HCT116 (cell line): ENCODE results near the gene PRUNE1. TPM values are rescaled to one million over a fixed set of nuclear protein-coding genes. Genes with fewer than 3 reads are reported as not detected.

Source experiments
- ATAC-seq: fragments of 200-7000 bp; cut with Tn5 transposase; 2 replicates; pipeline ENCODE4 v1.9.1; 2020; ENCODE audit warnings: mild to moderate bottlenecking, moderate library complexity
- BruUV-seq: library from RNA; stranded (reverse); fragments of 400-500 nt; replicated peaks from 2 replicates; lab custom pipeline; 2021; lab: Mats Ljungman, UMichigan
- CTCF ChIA-PET: fragments of 300-600 bp; sonication (Branson Sonifier 250); formaldehyde crosslinking; loops from one replicate; lab custom pipeline; 2021; ENCODE audit warnings: antibody characterized with exemption; lab: Charles Lee
- POLR2A ChIA-PET: fragments of 300-600, 350-600 bp; sonication (Branson Sonifier 250); formaldehyde crosslinking; loops from one replicate; lab custom pipeline; 2021; ENCODE audit warnings: antibody characterized with exemption; lab: Charles Lee
- RAD21 ChIA-PET, 2 experiments: fragments of 300-600 bp; sonication (Branson Sonifier 250); formaldehyde crosslinking; loops; one replicate each; lab custom pipeline; 2023; ENCODE audit warnings: low total read pairs in 2 of 2; ENCODE audit not compliant: uncharacterized antibody in 2 of 2, unreplicated experiment in 2 of 2, low non-redundant PET in 1 of 2; lab: Charles Lee
- DNase-seq: peaks from one replicate; pipeline ENCODE4 v3.0.0-alpha.2; 2010; ENCODE audit warnings: low read depth, low spot score
- H2AFZ ChIP-seq: fragments of 200-600 bp; shearing (Covaris generic), sonication (generic); 2 replicates; pipeline ENCODE4 v1.6.1; 2017; ENCODE audit warnings: low read depth, mixed run types, mixed read lengths, antibody characterized with exemption, low read length; ENCODE audit not compliant: poor library complexity, severe bottlenecking
- H3K27ac ChIP-seq: 2 replicates; pipeline ENCODE4 v1.5.1; 2012; ENCODE audit warnings: low read depth, low read length
- H3K27me3 ChIP-seq: fragments of 200-600 bp; sonication (generic); 2 replicates; pipeline ENCODE4 v1.6.1; 2016; ENCODE audit warnings: mixed run types, low read length, mixed read lengths; ENCODE audit not compliant: insufficient read depth
- H3K36me3 ChIP-seq, 2 experiments: fragments of 200-500 bp in 1 of 2; fragments of 200-600 bp in 1 of 2; sonication (Bioruptor generic) in 1 of 2; sonication (generic) in 1 of 2; 2 replicates each; pipeline versions ENCODE4 v1.5.1 to v1.6.1; 2014 to 2016; ENCODE audit warnings: low read length in 2 of 2, inconsistent platforms in 1 of 2, mixed read lengths in 1 of 2, mixed run types in 1 of 2; ENCODE audit not compliant: insufficient read depth in 2 of 2, control insufficient read depth in 1 of 2
- H3K4me1 ChIP-seq, 2 experiments: fragments of 200-600 bp in 1 of 2; sonication (generic) in 1 of 2; 2 replicates each; pipeline versions ENCODE4 v1.5.1 to v1.6.1; 2012 to 2017; ENCODE audit warnings: low read length in 2 of 2, inconsistent platforms in 1 of 2, mild to moderate bottlenecking in 1 of 2, mixed read lengths in 1 of 2, mixed run types in 1 of 2, moderate library complexity in 1 of 2; ENCODE audit not compliant: insufficient read depth in 2 of 2, control insufficient read depth in 1 of 2
- H3K4me2 ChIP-seq: fragments of 200-600 bp; sonication (generic); 2 replicates; pipeline ENCODE4 v1.6.1; 2017; ENCODE audit warnings: mixed run types, low read length, mixed read lengths
- H3K4me3 ChIP-seq, 2 experiments: fragments of 200-600 bp in 1 of 2; sonication (generic) in 1 of 2; replicated peaks in 1 of 2; 2 replicates each; pipeline ENCODE4 v1.5.1; 2011 to 2016; ENCODE audit warnings: low read length in 2 of 2, control low read depth in 1 of 2, low read depth in 1 of 2, mild to moderate bottlenecking in 1 of 2, mixed read lengths in 1 of 2, mixed run types in 1 of 2
- H3K79me2 ChIP-seq: fragments of 200-600 bp; sonication (generic); 2 replicates; pipeline ENCODE4 v1.6.1; 2017; ENCODE audit warnings: mild to moderate bottlenecking, mixed run types, low read length, moderate library complexity, mixed read lengths; ENCODE audit not compliant: insufficient read depth
- H3K9ac ChIP-seq: fragments of 200-600 bp; sonication (generic); 2 replicates; pipeline ENCODE4 v1.6.1; 2016; ENCODE audit warnings: low read length, mixed read lengths
- H3K9me2 ChIP-seq: fragments of 200-600 bp; sonication (generic), shearing (Covaris generic); 2 replicates; pipeline ENCODE4 v1.6.1; 2017; ENCODE audit warnings: mixed run types, mild to moderate bottlenecking, moderate library complexity; ENCODE audit not compliant: insufficient read depth
- H3K9me3 ChIP-seq, 2 experiments: fragments of 200-500 bp in 1 of 2; fragments of 200-600 bp in 1 of 2; sonication (Bioruptor generic) in 1 of 2; sonication (generic) in 1 of 2; 2 replicates each; pipeline ENCODE4 v1.6.1; 2014 to 2017; ENCODE audit warnings: low read length in 2 of 2, mixed read lengths in 2 of 2, inconsistent platforms in 1 of 2, low read depth in 1 of 2, mild to moderate bottlenecking in 1 of 2, mixed run types in 1 of 2, moderate library complexity in 1 of 2; ENCODE audit not compliant: control insufficient read depth in 1 of 2, insufficient read depth in 1 of 2
- H4K20me1 ChIP-seq: fragments of 200-600 bp; sonication (generic), shearing (Covaris generic); 2 replicates; pipeline ENCODE4 v1.6.1; 2017; ENCODE audit warnings: mixed run types, mild to moderate bottlenecking, moderate library complexity; ENCODE audit not compliant: insufficient read depth
- ATF3 ChIP-seq: IDR thresholded peaks from 2 replicates; pipeline ENCODE4 v1.6.1; 2012
- CBX3 ChIP-seq: IDR thresholded peaks from 2 replicates; pipeline ENCODE4 v1.6.1; 2012; ENCODE audit warnings: low read depth
- CEBPB ChIP-seq: IDR thresholded peaks from 2 replicates; pipeline ENCODE4 v1.6.1; 2012; ENCODE audit warnings: low read depth
- EGR1 ChIP-seq: IDR thresholded peaks from 2 replicates; pipeline ENCODE4 v1.6.1; 2012; ENCODE audit warnings: low read depth
- ELF1 ChIP-seq: IDR thresholded peaks from 2 replicates; pipeline ENCODE4 v1.6.1; 2012; ENCODE audit warnings: low read depth, borderline replicate concordance
- EZH2 ChIP-seq: fragments of 200-600 bp; sonication (generic); IDR thresholded peaks from 2 replicates; pipeline ENCODE4 v1.6.1; 2017; ENCODE audit warnings: antibody characterized with exemption, mixed run types
- EZH2phosphoT487 ChIP-seq: fragments of 200-600 bp; IDR thresholded peaks from 2 replicates; pipeline ENCODE4 v1.6.1; 2018; ENCODE audit warnings: antibody characterized with exemption, borderline replicate concordance
- FOSL1 ChIP-seq: IDR thresholded peaks from 2 replicates; pipeline ENCODE4 v1.6.1; 2012; ENCODE audit warnings: low read depth
- JUND ChIP-seq: IDR thresholded peaks from 2 replicates; pipeline ENCODE4 v1.6.1; 2012
- POLR2A ChIP-seq: IDR thresholded peaks from 2 replicates; pipeline ENCODE4 v1.7.0; 2011; ENCODE audit warnings: borderline replicate concordance; ENCODE audit not compliant: insufficient read depth, insufficient read length; ENCODE audit errors: extremely low read depth
- POLR2AphosphoS5 ChIP-seq: IDR thresholded peaks from 2 replicates; pipeline ENCODE4 v1.6.1; 2011; ENCODE audit warnings: mild to moderate bottlenecking, low read depth, low read length, moderate library complexity
- RAD21 ChIP-seq: IDR thresholded peaks from 2 replicates; pipeline ENCODE4 v1.6.1; 2012; ENCODE audit warnings: low read depth, mild to moderate bottlenecking
- REST ChIP-seq: IDR thresholded peaks from 2 replicates; pipeline ENCODE4 v1.6.1; 2012; ENCODE audit warnings: low read depth
- SIN3A ChIP-seq: IDR thresholded peaks from 2 replicates; pipeline ENCODE4 v1.6.1; 2012; ENCODE audit warnings: low read depth
- SP1 ChIP-seq: IDR thresholded peaks from 2 replicates; pipeline ENCODE4 v1.6.1; 2012; ENCODE audit warnings: low read depth
- TCF7L2 ChIP-seq: IDR thresholded peaks from 2 replicates; pipeline ENCODE4 v1.7.0; 2011; ENCODE audit warnings: borderline replicate concordance, inconsistent platforms; ENCODE audit not compliant: insufficient read depth, insufficient read length; ENCODE audit errors: extremely low read depth
- ZFX ChIP-seq: fragments of 450-650 bp; IDR thresholded peaks from 2 replicates; pipeline ENCODE4 v1.6.1; 2017
- ZNF274 ChIP-seq: fragments of 200-500 bp; sonication (Bioruptor generic); IDR thresholded peaks from 2 replicates; pipeline ENCODE4 v1.6.1; 2014; ENCODE audit warnings: mild to moderate bottlenecking, low read depth, low read length, inconsistent platforms
- intact Hi-C: fragments of 100-400 bp; cut with micrococcal nuclease; formaldehyde crosslinking; loops from 2 replicates; pipeline ENCODE4 v1.10.0; 2022
- total RNA-seq: library from RNA; stranded (reverse); gene quantifications from one replicate; pipeline ENCODE4 v1.2.1, GENCODE V29; 2021; ENCODE audit not compliant: unreplicated experiment

The PRUNE1 gene
- total RNA-seq, 1 experiment from 2014 or later: 20.2 TPM

- Histone ChIP-seq H2AFZ (no peak overlapping the region), H3K27me3 (no peaks in the 10 kb centered on the region), H3K9me2 (no peaks in the 10 kb centered on the region), H3K9ac (no peak overlapping the region), H3K4me2 (no peak overlapping the region), H3K79me2 (peaks cover 50% of the 10 kb centered on the region), H3K9me3 (no peaks in the 10 kb centered on the region), H3K36me3 (peaks cover 28 to 55% of the 10 kb centered on the region in 2 experiments), H4K20me1 (0 out of 2 replicates have a peak, but pooled peaks cover 4% of the 10 kb centered on the region), H3K4me1 (peaks cover 16 to 21% of the 10 kb centered on the region in 2 experiments), H3K4me3 (no peak overlapping the region), H3K27ac (no peak overlapping the region)
- no peak for TF ChIP-seq SP1
- no peak for TF ChIP-seq POLR2AphosphoS5
- no peak for TF ChIP-seq CBX3
- TF ChIP-seq POLR2A: no peak
- no peak for TF ChIP-seq EGR1
- no peak for TF ChIP-seq ATF3
- no peak for TF ChIP-seq ZFX
- TF ChIP-seq ZNF274: no peak
- TF ChIP-seq RAD21: no peak
- CTCF ChIA-PET: no interaction called here
- RAD21 ChIA-PET: no interaction called here
- no TSS peak for BruUV-seq
- POLR2A ChIA-PET: no interaction called here
- intact Hi-C loops: no loop called here
- ATAC-seq: no peak
- no peak for DNase-seq
These were observed 40.3 kb upstream of the PRUNE1 start for GRCh38 chr1:150967936-150968335.

- BruUV-seq: no TSS peak
- H3K27ac ChIP-seq: no peak overlapping the region
- H3K79me2 ChIP-seq: peaks cover 56% of the 10 kb centered on the region
- ChIA-PET RAD21 (no interaction called here), POLR2A (no interaction called here), CTCF (no interaction called here)
- H2AFZ ChIP-seq: no peak overlapping the region
- H3K27me3 ChIP-seq: no peaks in the 10 kb centered on the region
- H4K20me1 ChIP-seq: 0 out of 2 replicates have a peak, but pooled peaks cover 4% of the 10 kb centered on the region
- no peaks in the 10 kb centered on the region for H3K9me3 ChIP-seq
- ATAC-seq: no peak
- peaks cover 23 to 49% of the 10 kb centered on the region in 2 experiments for H3K36me3 ChIP-seq
- H3K9ac ChIP-seq: no peak overlapping the region
- peaks cover 21 to 27% of the 10 kb centered on the region in 2 experiments for H3K4me1 ChIP-seq
- intact Hi-C loops: no loop called here
- H3K4me3 ChIP-seq: no peak overlapping the region
- DNase-seq: no peak
- no peak overlapping the region for H3K4me2 ChIP-seq
- H3K9me2 ChIP-seq: no peaks in the 10 kb centered on the region
- TF ChIP-seq ZNF274 (no peak), FOSL1 (no peak), JUND (no peak), RAD21 (no peak), POLR2AphosphoS5 (no peak), EGR1 (no peak), EZH2phosphoT487 (no peak), ELF1 (no peak), ATF3 (no peak), REST (no peak), POLR2A (no peak), CEBPB (no peak), EZH2 (no peak), SP1 (no peak), TCF7L2 (no peak), SIN3A (no peak), ZFX (no peak)
These were observed 39.8 kb upstream of the PRUNE1 start for GRCh38 chr1:150968491-150968890.
